GM12873 (cell line): ENCODE measurements around the gene ERP44.

ENCODE experiments used
- CTCF ChIP-seq: IDR thresholded peaks from 2 replicates; pipeline ENCODE4 v1.5.1; 2012; ENCODE audit warnings: low read depth, mild to moderate bottlenecking, moderate library complexity, low read length, control low read depth; ENCODE audit not compliant: insufficient read depth; ENCODE audit errors: missing control alignments

ERP44 gene

GRCh38 chr9:99999797-100000196 is 99.0 kb downstream of the ERP44 start:
- no peak for TF ChIP-seq CTCF

- no peak for TF ChIP-seq CTCF
Measured at GRCh38 chr9:99998866-99999265, 99.9 kb downstream of the ERP44 start.

GRCh38 chr9:99998266-99998665 is 100.5 kb downstream of the ERP44 start:
- no peak for TF ChIP-seq CTCF

GRCh38 chr9:99986642-99987041 is 112.2 kb downstream of the ERP44 start:
- TF ChIP-seq CTCF, result no peak

GRCh38 chr9:99980598-99980997 is 118.2 kb downstream of the ERP44 start:
- TF ChIP-seq CTCF, result no peak

GRCh38 chr9:99978221-99978620 is 120.6 kb downstream of the ERP44 start:
- no peak for TF ChIP-seq CTCF

GRCh38 chr9:99977033-99977792 is 121.6 kb downstream of the ERP44 start:
- no peak for TF ChIP-seq CTCF
